Fibroblast of villous mesenchyme (primary cell): ENCODE results near the gene BOK. TPM values are rescaled to one million over a fixed set of nuclear protein-coding genes. Genes with fewer than 3 reads are reported as not detected.
A peak's percentile ranks its signal among the peaks of the same experiment; 100 is the strongest.

Experiments
- DNase-seq: peaks from one replicate; pipeline ENCODE4 v3.0.0-alpha.2; 2010; ENCODE audit warnings: low read depth
- H3K4me3 ChIP-seq: 2 replicates; pipeline ENCODE4 v1.5.1; 2011; ENCODE audit warnings: low read depth, mild to moderate bottlenecking, low read length
- total RNA-seq: library from RNA; depleted of rRNA; stranded (reverse); fragments of >200 nt; gene quantifications from 2 replicates; pipeline ENCODE4 v1.2.3, GENCODE V29; 2012
- TF ChIP-seq, protein P1 (sequence below): IDR thresholded peaks from 2 replicates; pipeline ENCODE4 v1.5.1; 2012; ENCODE audit warnings: low read depth, mild to moderate bottlenecking, low read length; ENCODE audit not compliant: insufficient read depth

The BOK gene
- total RNA-seq, 1 donor, result 54.0 TPM

DNA sequence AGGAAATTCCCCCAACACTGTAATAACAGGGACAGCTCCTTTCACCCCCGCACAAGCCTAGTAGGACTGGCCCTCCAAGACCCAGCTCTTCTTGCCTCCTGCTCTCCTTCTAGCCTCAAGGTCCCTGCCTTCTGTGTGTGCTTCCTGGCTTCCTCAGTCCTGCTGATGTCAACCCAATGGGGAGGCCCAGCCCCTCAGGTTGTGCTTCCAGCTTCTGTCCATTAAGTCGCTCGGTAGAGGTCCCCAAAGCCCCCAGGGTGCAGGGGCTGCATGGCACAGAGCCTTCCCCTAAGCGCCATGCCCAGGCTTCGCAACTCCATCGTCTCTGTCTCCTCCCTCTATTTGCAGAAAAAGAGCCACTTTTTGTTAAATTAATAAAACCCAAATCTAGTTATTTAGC lies 39.0 kb downstream of the BOK start:
- TF ChIP-seq, protein P1, sequence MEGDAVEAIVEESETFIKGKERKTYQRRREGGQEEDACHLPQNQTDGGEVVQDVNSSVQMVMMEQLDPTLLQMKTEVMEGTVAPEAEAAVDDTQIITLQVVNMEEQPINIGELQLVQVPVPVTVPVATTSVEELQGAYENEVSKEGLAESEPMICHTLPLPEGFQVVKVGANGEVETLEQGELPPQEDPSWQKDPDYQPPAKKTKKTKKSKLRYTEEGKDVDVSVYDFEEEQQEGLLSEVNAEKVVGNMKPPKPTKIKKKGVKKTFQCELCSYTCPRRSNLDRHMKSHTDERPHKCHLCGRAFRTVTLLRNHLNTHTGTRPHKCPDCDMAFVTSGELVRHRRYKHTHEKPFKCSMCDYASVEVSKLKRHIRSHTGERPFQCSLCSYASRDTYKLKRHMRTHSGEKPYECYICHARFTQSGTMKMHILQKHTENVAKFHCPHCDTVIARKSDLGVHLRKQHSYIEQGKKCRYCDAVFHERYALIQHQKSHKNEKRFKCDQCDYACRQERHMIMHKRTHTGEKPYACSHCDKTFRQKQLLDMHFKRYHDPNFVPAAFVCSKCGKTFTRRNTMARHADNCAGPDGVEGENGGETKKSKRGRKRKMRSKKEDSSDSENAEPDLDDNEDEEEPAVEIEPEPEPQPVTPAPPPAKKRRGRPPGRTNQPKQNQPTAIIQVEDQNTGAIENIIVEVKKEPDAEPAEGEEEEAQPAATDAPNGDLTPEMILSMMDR, result no peak
- DNase-seq, result no peak
- no peak overlapping the region for H3K4me3 ChIP-seq

DNA sequence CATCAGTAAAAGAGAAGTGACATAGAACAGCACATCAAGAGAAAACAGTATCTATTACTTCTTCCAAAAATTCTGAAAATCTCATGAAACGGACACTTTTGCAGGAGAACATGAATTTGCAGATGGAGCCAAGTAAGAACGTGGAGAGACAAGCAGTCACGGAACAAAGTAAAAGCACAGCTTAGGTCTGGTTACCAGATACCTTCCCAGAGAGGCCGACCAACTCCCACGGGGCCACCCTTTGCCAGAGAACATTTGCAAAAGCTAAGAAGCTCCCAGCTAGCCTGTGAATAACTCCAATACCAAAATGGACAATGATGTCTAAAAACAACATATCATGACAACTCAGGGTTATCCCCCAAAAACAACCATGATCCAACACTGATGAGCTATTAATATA lies 39.5 kb downstream of the BOK start:
- no peak overlapping the region for H3K4me3 ChIP-seq
- TF ChIP-seq, protein P1, result no peak
- DNase-seq, result no peak

DNA sequence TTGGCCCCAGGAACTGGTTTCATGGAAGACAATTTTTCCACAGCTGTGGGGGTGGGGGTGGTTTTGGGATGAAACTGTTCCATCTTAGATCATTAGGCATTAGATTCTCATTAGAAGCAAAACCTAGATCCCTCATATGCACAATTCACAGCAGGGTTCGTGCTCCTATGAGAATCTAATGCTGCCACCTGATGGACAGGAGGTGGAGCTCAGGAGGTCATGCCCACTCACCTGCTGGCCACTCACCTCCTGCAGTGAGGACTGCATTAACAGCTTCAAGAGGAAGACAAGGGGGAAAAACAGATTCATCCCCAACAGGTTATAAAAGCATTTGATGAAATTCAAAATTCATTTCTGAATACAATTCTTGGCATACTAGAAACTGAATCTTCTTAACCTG lies 39.9 kb downstream of the BOK start:
- TF ChIP-seq, protein P1, result peak; percentile 27
- H3K4me3 ChIP-seq, result no peak overlapping the region
- no peak for DNase-seq

DNA sequence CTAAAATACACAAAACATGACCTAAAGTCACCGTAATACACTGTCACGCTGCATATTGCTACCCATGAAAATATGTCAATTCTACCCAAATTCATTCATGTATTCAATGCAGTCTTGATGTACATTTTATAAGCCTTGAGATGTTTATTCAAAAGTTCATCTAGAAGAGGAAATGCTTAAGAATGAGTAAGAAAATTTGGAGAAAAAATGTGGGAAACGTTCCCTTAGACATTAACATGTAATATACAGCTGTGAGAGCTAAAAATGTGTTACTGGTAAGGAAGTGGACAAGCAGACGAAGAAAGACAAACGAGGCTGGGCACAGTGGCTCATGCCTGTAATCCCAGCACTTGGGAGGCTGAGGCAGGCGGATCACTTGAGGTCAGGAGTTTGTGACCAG lies 41.1 kb downstream of the BOK start:
- no peak overlapping the region for H3K4me3 ChIP-seq
- no peak for DNase-seq
- TF ChIP-seq, protein P1, result no peak

DNA sequence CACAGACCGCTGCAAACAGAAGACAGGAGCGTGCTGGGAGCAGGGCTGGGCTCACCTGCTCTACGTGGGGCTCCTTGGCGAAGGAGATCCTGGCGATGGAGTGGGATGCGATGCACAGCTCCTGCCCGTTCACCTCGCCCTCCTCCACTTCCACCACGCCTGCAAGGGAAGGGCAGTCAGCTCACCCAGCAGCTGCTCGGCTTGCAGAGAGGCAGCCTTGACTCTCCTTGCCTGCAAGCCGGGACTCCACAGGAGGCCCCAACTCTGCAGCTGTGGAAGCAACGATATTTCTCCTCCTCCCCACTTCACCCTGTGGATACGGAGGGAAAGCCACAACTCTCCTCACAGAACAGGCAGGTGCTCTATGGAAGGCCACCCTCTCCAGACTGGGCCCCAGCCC lies 43.3 kb downstream of the BOK start:
- no peak for DNase-seq
- TF ChIP-seq, protein P1, result no peak
- H3K4me3 ChIP-seq, result no peak overlapping the region

DNA sequence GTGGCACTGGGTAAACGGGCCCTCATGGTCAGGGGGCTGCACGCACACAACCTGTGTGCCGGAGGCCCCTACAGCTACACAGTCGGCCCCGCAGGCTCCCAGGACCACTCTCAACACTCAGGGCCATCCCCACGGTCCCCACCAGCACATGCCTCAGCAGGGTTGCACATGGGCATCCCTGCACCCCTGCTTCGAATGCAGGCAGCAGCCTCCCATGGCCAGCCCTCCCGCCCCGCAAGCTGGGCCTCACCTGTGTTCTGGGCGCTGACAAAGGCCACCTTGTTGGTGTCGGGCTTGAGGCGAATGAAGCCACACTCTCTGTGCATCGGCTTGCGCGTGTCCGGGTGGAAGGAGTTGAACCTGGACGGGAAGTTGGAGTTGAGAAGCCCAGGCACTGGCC lies 44.2 kb downstream of the BOK start:
- H3K4me3 ChIP-seq, result no peak overlapping the region
- DNase-seq, result no peak
- TF ChIP-seq, protein P1, result no peak

DNA sequence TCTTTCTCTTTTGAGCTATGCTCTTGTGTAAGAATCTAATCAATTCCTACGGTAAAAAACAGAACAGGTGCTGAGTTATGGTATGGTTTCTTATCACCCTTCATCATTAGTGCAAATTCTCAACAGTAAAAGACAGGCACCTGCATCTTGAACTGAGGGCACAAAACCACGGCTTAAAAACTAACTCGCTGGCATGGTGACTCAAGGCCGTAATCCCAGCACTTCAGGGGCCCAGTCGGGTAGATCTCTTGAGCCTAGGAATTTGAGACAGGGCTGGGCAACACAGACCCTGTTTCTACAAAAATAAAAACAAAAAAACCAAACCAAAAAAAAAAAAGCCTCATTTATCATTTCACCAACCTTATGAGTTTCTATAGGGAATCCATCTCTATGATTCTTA lies 45.1 kb downstream of the BOK start:
- TF ChIP-seq, protein P1, result no peak
- no peak overlapping the region for H3K4me3 ChIP-seq
- no peak for DNase-seq
